Stomach (tissue), 4 donors: ENCODE data around the gene ZSCAN29.

ENCODE experiments used
- CTCF ChIP-seq, 7 experiments: fragments of 450-650 bp in 4 of 7; fragments of 200-600 bp in 3 of 7; sonication (generic) in 3 of 7; IDR thresholded peaks; one replicate each; pipeline ENCODE4 v1.5.1; 2016 to 2019; ENCODE audit warnings: antibody characterized with exemption in 7 of 7, control low read depth in 2 of 7, mild to moderate bottlenecking in 1 of 7
- EP300 ChIP-seq: sonication (generic); formaldehyde crosslinking; IDR thresholded peaks from one replicate; pipeline ENCODE4 v1.6.1; 2017; ENCODE audit warnings: antibody characterized with exemption
- POLR2A ChIP-seq, 4 donors: fragments of 450-650 bp; IDR thresholded peaks; one replicate each; pipeline ENCODE4 v1.6.1; 2016; ENCODE audit warnings: antibody characterized with exemption in 4 of 4, control low read depth in 2 of 4, mild to moderate bottlenecking in 1 of 4, moderate library complexity in 1 of 4
- POLR2AphosphoS5 ChIP-seq, 3 donors: sonication (generic); formaldehyde crosslinking; IDR thresholded peaks; one replicate each; pipeline ENCODE4 v1.6.1; 2016; ENCODE audit warnings: antibody characterized with exemption in 3 of 3

GRCh38 chr15:43378601-43379000, 7.8 kb upstream of the ZSCAN29 start:
- no peak for TF ChIP-seq CTCF (IDR thresholded peaks at IDR 0.05)
- no peak for TF ChIP-seq POLR2AphosphoS5 (IDR thresholded peaks at IDR 0.05)
- TF ChIP-seq POLR2A (IDR thresholded peaks at IDR 0.05): no peak
- no peak for TF ChIP-seq EP300
